Measurements from ENCODE around the gene TRHDE.

Gene TRHDE

DNA sequence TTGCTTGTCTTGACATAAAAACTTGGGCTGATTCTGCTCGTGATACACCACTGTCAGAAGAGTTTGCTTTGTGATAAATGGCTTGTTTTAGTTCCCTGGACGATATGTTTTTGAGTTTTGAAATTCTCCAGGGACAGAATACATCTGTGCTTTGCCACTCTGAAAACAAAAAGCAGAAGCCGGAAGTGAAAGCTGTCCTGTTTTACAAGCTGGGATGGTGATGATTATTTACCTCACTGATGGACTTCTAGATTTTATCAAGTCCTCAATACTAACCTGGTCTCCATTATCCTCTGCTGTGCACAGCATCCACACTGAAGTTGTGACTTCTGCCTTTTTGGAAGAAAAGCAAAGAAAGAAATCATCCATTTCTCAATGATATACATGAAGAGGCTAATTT, 251.6 kb downstream of the TRHDE start:
- no peak for DNase-seq

DNA sequence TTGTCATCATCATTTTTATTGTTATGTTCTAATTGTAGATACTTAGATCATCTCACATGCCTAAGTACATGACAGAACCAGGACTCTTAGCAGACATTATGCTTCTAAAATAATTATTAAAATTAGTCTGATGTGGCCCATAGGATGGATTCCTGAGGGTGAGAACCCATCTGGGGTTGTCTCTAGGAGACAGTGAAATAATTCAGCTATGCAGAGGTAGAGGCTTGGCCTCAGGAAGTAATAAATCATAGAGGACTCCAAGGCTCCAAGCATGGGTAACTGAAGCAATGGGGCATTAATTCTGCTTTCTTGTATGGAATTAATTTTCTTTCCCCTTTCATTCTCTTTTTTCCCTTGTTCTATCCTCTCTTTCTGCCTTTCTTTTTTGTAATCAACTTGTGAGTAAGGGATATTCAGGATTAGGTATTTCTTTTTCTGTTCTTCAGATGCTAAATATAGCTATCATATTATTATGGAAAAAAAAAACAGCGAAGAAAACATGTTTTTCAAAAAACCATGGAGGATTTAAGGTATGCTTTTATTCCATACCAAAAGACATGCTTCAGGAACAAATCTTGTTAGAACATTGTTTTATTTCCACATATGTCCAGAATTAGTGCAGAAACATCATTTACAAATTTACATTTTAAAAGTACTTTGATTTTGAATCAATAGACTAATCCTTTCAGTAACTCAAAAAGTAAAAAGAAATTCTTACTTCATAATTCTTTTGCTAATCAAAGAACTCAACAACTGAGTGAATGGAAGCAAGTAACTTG, 263.2 kb downstream of the TRHDE start:
- no peak for DNase-seq

DNA sequence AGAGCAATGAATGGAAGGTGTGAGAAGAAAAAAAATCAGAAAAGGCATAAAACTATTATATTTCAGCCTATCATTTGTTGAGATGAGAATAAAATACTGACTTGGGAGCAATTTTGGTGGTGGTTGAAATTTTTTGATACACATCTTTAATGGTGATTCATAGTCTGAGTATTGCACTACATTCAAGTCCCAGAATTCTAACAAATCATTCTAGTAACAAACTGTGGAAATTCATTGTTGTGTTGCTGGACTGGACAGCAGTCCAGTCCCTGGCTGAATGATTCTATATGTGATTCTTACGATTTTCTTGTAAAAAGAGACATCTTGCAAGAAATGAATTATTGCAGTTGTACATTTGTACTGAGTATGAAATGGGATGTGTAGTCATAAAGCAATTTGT, 268.6 kb downstream of the TRHDE start:
- no peak for DNase-seq

DNA sequence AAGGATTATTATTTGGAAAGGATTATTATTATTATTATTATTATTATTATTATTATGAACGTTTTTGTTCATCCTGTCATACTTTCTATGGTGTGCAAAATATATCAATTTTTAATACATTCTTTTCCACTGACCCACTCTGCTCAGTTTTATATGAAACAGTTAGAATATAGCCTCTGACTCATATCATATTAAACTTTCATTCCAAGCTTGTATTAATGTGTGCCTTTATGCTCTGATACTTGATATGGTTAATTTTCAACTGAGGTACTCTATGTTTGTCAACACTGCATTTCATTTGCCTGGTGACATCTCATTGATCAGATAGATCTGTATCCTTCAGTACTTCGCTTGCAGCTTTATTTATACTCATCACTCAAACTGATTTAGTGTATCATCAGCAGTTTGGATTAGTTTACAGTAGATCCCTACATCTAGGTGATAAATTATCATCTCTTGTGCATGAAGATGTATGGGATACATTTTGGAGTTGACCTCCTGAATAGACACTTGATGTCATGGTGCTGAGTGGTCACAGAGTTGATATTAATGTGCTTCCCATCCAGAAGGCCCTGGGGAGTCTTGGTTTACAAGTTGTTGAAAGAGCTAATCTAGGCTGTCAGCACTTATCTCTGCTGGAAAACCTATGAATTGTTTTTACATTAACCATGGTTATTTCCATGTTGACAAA, 271.8 kb downstream of the TRHDE start:
- DNase-seq, result no peak

DNA sequence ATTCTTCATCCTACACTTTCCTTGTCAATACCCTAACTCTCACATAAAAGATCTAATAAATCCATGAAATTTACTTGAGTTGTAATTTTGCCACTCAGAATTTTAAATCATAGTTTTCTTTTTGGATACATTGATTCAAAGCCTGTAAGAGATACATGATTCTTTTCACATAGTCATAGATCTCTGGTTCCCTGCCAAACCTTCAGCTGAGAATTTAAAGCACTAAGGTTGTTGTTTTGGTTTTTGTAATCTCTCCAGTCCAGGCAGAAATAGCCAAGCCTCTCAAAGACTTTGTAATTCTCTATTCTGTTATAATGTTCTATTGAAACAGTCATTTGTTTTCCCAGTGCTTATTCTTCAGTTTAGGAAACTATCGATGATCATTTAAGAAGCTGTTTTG, 273.9 kb downstream of the TRHDE start:
- no peak for DNase-seq

DNA sequence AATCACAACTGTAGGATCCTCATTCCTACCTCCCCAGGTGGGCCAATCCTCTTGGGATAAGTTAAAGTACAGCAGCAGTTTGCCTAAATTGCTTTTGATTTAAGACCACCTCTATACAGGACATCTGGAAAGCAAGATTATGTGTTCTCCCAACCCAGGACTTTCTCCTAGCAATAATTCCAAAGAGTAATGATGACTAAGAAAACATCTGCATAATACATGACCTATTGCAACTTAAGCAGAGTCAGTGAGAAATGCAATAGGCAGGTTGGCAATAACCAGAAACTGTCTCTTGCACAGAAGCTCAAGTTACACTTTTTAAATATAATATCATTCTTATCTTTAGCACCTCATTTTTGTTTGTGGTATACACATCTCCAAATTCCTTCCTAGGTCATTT, 275.4 kb downstream of the TRHDE start:
- DNase-seq, result no peak

DNA sequence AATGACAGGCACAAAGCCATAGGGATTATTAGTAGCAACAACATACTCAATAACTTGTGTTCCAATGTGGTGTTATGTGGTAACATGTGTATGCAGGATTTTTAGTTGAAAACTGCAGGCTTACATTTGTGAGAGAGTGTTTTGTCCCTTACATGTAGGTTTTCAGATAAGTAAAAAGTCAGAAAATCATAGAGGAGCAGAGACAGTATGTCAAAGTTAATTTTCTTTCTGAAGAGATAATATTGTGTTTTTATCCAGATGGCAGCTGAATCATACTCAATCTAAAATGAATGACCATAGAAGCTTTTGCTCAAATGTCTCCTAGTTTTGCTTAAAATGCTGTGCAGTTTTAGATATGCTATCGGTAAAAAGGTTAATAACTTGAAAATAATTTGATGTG, 277.0 kb downstream of the TRHDE start:
- DNase-seq, result no peak

DNA sequence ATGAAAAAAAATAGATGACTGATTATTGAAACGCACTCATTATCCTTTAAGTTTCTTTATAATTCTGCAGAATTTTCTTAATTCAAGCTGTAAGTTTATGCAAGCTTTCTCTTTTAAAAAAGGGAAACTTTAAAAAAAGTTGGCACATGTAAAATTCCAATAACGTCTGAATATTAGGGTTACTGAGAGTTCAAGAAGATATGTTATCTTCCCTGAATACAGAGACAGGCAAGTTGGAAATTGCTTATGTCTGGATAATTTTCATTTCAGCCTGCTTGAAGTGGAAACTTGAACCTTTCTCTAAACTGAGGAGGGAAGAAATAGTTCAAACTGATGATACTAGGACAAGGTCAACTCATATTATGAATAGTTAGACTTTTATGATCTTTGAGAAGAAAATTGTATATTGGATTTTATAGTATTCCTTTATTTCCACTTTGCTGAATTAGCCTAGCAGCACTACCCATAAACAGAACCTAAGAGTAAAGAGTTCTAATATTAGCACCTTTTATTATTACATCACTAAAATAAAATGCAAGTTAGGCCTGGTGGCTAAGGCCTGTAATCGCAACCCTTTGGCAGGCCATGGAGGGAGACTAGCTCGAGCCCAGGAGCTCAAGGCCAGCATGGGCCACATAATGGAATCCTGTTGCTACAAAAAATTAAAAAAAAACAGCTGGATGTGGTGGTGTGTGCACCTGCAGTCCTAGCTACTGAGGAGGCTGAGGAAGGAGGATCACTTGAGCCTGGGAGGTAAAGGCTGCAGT, 288.0 kb downstream of the TRHDE start:
- no peak for DNase-seq

DNA sequence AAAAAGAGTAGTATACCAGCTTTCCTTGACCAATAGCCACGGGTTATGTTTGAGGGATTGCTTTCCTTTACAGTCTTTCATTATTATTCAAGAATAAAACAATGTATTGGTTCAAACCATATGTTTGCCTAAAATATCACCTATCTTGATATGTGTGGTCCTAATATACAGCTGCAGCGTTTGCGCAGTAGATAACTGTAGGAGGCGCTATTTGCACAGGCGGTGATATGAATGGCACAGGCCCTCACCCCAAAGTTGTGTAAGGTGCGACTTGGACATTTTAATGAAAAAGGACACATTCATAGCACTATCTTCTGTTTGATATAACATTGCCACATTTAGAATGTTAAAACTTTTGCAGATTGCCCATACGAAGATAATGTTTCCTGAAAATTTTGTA, 298.4 kb downstream of the TRHDE start:
- no peak for DNase-seq

DNA sequence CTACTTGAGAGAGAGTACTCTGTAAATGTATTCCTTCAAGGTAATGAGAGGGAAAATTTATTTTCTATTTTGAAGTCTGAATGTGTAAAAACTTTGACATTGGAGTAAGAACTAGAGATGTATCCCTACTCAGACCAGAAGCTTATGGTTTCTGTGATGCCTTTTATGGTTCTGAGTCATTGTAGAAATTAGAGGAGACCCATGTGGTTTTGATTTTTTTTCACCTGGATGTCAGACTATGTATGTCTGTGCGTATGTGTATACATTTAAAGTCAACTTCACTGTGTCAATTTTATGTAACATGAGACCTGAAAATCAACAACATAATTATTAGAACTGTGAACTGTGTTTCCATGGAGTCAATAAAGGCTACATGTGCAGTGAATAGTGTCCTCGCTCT, 302.0 kb downstream of the TRHDE start:
- no peak for DNase-seq

DNA sequence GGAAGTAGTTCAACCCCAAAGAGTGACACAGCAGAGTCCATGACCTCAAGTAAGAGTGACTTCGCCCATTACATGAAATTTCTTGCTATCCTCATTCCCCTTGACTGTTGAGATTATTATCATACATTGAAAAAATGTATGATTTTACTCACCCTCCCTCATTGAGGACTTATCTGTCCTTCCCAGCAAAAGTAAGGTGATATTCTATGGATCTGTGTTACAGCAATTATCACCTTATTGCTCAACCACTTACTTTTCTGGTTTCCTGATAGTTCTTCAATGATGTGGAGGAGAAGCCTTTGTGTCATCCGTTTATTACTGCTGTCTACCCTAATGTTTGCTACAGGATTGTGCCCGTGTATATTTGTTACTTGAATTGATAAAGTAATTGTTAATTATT, 306.2 kb downstream of the TRHDE start:
- DNase-seq, result no peak

DNA sequence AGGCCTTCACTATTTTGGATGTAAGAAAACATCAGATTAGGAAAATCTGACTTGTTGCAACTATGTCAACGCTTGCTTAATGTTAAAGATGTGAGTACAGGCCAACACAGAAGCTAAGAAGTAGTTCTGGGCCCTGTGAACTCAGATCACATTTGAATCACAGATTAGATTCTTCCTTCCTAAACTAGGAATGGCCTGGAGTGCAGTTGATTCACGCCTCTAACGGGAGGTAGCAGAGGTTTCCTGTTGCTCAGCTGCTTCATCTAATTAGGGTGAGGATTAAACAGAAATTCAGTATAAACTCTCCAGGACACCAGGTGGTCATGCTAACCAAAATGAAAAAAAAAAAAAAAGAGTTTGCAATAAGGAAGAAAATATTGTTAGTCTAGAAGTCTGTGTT, 314.3 kb downstream of the TRHDE start:
- no peak for DNase-seq

DNA sequence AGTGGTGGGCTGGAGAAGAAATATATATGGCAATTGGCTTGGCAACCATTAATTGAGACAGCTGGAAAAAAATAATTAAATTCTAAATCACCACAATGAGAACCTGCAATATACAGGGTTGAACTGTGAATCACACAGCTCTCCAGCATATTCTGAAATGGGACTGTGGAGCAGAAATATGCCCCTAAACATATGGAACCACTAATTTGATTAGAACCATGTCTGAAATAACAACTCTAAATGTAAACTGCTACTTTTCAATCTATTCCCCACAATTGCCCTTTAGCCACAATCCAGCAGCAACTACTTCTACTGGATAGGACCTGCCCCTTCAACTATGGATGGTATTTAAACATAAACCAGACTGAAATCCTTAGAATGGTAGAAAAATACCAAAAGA, 330.4 kb downstream of the TRHDE start:
- no peak for DNase-seq

DNA sequence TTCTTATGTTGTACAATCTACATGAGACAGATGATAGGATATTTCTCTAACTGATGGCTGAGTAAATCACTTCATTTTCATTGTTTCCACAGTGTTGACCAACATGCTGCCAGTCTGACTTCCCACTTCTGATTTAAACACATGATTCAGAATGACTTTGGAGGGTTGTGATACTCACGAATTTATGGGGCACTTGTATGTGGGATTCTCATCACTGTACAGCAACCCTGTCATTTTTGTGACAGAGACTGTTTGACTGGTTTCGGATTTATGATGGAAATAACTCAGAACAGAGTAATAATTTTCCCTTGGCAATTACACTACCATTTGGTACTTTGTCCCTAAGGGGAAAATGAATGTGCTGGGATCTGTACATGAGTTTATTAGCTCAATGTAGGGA, 333.8 kb downstream of the TRHDE start:
- DNase-seq, result no peak

DNA sequence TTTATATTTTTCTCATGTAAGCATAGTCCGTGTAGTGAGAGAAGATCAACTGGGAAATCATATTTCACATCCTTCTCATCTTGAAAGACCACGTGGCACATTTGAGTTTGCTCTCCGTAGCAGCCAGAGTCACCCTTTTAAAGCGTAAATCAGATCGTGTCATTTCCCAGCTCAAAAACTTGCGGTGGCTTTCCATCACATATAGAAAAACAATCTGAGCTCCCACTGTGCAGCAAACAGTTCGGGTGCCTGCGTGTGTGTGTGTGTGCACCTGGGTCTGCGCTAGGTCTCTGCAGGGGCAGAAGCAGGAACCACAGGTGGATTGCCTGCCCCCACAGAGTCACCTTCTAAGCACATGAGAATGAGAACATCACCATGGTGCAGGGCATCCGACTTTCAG, 338.2 kb downstream of the TRHDE start:
- DNase-seq, result no peak

DNA sequence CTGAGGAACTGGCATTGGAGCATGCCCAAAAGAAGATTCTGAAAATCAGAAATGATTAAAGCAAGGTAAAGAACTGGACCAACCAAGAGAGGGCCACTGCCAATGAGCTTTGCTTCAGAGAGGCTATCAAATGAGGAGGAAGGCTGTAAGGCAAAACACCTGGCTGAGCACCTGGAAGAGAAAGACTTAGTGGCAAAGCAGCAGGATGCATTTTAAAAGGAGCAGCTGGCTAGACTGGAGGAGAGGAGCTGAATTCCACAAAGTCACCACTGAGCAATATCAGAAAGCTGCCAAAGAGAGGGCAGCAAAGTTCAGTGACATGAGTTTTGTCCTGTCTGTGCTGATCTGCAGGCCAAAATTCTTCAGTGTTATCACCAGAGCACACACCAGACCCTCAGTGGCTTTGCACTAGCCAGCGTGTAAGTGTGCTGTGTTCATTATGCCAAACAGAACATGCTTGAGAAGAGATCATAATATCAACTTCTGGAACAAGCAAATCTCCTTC, 338.7 kb downstream of the TRHDE start:
- no peak for DNase-seq

DNA sequence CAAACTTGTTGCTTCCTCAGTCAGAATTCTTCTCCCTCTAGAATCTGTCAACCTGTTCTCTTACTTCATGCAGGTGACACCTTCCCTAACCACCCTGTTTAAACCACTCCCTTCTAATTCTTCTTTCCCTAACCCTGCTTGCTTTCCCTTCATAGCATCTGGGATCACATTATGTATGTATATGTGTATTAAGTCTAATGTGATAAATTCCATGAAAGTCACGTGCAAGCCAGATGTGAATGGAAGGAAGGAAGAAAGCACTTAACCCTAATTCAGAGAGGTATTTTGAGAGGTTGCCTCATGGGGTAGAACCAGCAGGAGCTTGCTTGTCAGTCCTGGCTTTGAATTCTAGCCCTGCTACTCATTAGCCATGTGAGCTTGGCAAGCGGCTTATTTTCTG, 340.0 kb downstream of the TRHDE start:
- no peak for DNase-seq

DNA sequence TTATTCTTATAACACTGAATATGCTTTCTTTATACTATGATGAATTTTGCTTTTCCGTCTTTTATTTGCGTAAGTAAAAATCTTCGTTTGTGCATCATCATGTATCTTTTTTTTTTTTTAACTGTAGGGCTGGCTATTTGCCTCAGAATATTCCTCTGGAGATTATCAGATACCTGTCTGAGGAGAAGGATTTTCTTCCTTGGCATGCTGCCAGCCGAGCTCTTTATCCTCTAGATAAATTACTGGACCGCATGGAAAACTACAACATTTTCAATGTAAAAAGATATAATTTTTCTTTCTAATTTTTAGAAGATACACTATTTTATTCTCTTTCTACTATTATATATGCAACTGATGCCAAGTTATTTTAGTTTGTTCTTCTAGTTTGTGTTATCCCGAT, 346.6 kb downstream of the TRHDE start:
- no peak for DNase-seq

DNA sequence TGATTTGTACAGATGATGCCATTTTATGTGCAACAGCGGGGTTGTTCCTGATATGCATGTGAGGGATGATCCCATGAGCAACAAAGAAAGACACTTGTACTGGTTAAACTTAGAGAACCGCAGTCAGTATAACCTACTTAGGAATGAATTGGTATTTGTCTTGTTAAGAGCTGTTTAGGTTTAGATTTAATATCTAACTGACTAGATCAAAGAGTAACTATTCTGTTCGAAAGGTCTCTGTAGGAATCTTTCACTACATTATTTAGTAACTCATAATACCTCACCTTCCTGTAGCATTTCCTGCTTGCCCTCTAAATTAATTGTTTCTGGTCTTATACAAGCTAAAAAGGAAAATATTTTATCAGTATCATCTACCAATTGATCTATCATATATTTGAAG, 350.4 kb downstream of the TRHDE start:
- DNase-seq, result no peak

DNA sequence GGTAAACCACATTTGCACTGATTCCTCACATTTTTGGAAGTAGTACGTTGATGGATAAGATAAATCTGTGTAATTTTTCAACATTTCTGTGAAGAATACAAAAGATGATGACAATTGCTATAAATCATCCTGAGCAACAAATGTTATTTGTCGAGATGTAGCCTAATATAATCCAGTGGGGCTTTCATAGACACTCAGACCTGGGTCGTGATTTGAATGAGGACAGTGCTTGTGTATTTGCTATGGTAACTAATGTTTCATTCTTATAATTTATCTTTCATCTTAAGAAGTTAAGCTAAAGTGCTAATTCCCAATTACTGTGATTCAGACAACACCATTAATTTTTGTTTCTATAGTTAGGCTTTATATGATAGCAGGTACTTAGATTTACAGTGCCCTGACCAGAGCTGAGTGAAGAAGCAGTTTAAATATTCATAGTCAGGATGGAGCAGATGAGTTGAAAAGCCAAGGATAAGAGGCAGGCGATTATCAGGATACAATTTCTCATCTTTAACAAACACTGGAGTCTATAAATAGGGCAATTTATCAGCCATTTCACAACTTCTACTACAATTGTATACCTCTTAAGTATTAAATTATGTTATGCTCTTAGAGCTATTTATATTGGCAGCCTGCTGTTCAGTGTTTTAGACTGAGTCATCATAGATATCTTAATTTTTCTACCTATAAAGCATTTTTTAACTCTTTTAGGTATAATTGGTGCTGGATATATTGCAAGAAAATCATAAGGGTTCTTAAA, 359.9 kb downstream of the TRHDE start:
- no peak for DNase-seq

DNA sequence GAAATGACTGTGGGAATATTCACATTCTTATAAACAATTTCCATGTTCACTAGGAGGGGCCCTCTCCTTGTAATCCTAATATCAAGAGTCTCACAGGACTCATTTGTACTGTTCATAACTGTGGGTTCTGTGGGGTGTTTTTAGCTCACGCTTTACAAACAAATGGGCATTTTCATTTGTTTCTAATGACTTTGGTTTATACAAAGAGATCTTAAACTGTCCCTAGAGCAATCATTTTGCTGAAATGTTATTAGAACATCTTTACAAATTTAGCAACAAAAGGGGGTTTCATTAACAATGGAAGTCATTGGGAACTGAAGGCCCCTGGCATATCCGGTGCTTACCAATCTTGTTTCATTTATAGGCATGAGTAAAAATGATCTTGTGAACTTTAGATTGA, 370.5 kb downstream of the TRHDE start:
- no peak for DNase-seq

DNA sequence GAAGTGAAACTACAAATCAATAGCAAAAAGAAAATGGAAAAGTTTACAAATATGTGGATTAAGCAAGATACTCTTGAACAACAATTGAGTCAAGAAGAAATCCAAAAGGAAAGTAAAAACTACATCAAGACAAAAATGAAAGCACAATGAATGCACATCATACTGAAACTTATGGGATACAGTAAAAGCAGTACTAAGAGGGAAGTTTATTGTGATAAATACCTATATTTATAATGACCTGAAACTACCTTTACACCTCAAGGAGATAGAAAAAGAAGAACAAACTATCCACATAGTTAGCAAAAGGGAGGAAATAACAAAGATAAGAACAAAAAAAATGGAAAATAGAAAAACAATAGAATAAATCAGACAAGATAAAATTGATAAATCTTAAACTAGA, 375.0 kb downstream of the TRHDE start:
- DNase-seq, result no peak

DNA sequence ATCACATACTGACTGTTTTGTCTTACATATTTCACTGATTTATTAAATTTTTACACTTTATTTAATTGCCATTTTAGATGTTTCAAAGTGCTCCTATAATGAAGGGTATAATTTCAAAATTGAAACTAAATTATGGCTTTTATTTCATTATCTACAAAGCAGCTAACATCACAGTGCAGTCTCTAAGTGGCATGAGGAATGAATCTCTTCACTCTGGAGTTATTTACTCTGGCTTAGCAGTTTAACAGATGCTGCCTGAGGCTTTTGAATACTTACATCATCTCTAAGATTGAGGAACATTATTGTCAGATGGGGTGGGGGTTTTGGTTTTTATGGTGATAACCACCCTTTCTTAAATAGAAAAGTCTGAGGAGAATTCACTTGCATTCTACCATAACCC, 386.4 kb downstream of the TRHDE start:
- no peak for DNase-seq
